ENCODE measurements around the gene ZYG11A. TPM values are rescaled to one million over a fixed set of nuclear protein-coding genes. Genes with fewer than 3 reads are reported as not detected.

The ZYG11A gene
- total and polyA plus RNA-seq, 8 donors, result 0.09 to 0.27 (median 0.14) TPM; not detected in 1

- Histone ChIP-seq H3K4me3 (no peak overlapping the region), H3K27ac (no peak overlapping the region), H3K36me3 (no peaks in the 10 kb centered on the region), H3K9me3 (no peaks in the 10 kb centered on the region), H3K4me1 (peaks cover 0 to 4% of the 10 kb centered on the region in 2 donors), H3K27me3 (peaks cover 7 to 59% of the 10 kb centered on the region in 2 donors)
- ATAC-seq, result no peak
- no peak for DNase-seq
- intact Hi-C loops (cut with DNase I), result no loop called here
- no peak for TF ChIP-seq CTCF (IDR thresholded peaks at IDR 0.05)
Measured at GRCh38 chr1:52848423-52848822, 5.9 kb downstream of the ZYG11A start.

GRCh38 chr1:52850951-52851350, 8.4 kb downstream of the ZYG11A start:
- no peak for ATAC-seq
- no peak overlapping the region for H3K27ac ChIP-seq
- H3K4me3 ChIP-seq, result no peak overlapping the region
- H3K4me1 ChIP-seq, result no peaks in the 10 kb centered on the region
- no peak for TF ChIP-seq CTCF (IDR thresholded peaks at IDR 0.05)
- H3K36me3 ChIP-seq, result no peaks in the 10 kb centered on the region
- peaks cover 0 to 33% of the 10 kb centered on the region in 2 donors for H3K27me3 ChIP-seq
- intact Hi-C loops (cut with DNase I), result no loop called here
- H3K9me3 ChIP-seq, result no peaks in the 10 kb centered on the region
- DNase-seq, result no peak

GRCh38 chr1:52852854-52853253, 10.3 kb downstream of the ZYG11A start:
- H3K36me3 ChIP-seq, result no peaks in the 10 kb centered on the region
- H3K4me3 ChIP-seq, result no peak overlapping the region
- H3K9me3 ChIP-seq, result no peaks in the 10 kb centered on the region
- ATAC-seq (no peak), DNase-seq (no peak)
- no peak for TF ChIP-seq CTCF (IDR thresholded peaks at IDR 0.05)
- no peaks in the 10 kb centered on the region for H3K4me1 ChIP-seq
- intact Hi-C loops (cut with DNase I), result no loop called here
- no peak overlapping the region for H3K27ac ChIP-seq
- H3K27me3 ChIP-seq, result peaks cover 0 to 16% of the 10 kb centered on the region in 2 donors

GRCh38 chr1:52855584-52855983, 13.0 kb downstream of the ZYG11A start:
- Histone ChIP-seq H3K36me3 (no peaks in the 10 kb centered on the region), H3K4me3 (no peak overlapping the region), H3K4me1 (no peaks in the 10 kb centered on the region), H3K27me3 (no peaks in the 10 kb centered on the region), H3K27ac (no peak overlapping the region), H3K9me3 (no peaks in the 10 kb centered on the region)
- DNase-seq, result no peak
- no peak for ATAC-seq
- intact Hi-C loops (cut with DNase I), result no loop called here
- TF ChIP-seq CTCF (IDR thresholded peaks at IDR 0.05), result no peak

GRCh38 chr1:52856026-52856425, 13.5 kb downstream of the ZYG11A start:
- no peak overlapping the region for H3K27ac ChIP-seq
- no peaks in the 10 kb centered on the region for H3K9me3 ChIP-seq
- no peaks in the 10 kb centered on the region for H3K36me3 ChIP-seq
- intact Hi-C loops (cut with DNase I), result no loop called here
- H3K4me1 ChIP-seq, result no peaks in the 10 kb centered on the region
- DNase-seq (no peak), ATAC-seq (no peak)
- H3K4me3 ChIP-seq, result no peak overlapping the region
- no peaks in the 10 kb centered on the region for H3K27me3 ChIP-seq
- TF ChIP-seq CTCF (IDR thresholded peaks at IDR 0.05), result no peak

Data from left lung (tissue), 10 donors.